HepG2 (cell line): ENCODE results near the gene UBP1. TPM values are rescaled to one million over a fixed set of nuclear protein-coding genes. Genes with fewer than 3 reads are reported as not detected.
A peak's percentile ranks its signal among the peaks of the same experiment; 100 is the strongest.

Source experiments
- ETS1 ChIP-seq: sonication (generic); formaldehyde crosslinking; IDR thresholded peaks from 2 replicates; pipeline ENCODE4 v1.4.0; 2020; ENCODE audit warnings: missing genetic modification reagents
- HDAC1 ChIP-seq: sonication (generic); formaldehyde crosslinking; IDR thresholded peaks from 2 replicates; pipeline ENCODE4 v1.5.1; 2020; ENCODE audit warnings: mild to moderate bottlenecking, missing genetic modification reagents
- HES4 ChIP-seq: sonication (generic); formaldehyde crosslinking; IDR thresholded peaks from 2 replicates; pipeline ENCODE4 v1.9.0; 2021; ENCODE audit warnings: mild to moderate bottlenecking, missing genetic modification reagents, borderline replicate concordance
- KLF13 ChIP-seq: sonication (generic); formaldehyde crosslinking; IDR thresholded peaks from 2 replicates; pipeline ENCODE4 v1.4.0; 2020; ENCODE audit warnings: mild to moderate bottlenecking, missing genetic modification reagents
- MED13 ChIP-seq: sonication (generic); formaldehyde crosslinking; IDR thresholded peaks from 2 replicates; pipeline ENCODE4 v1.5.0; 2020; ENCODE audit warnings: missing genetic modification reagents
- NR1H2 ChIP-seq: sonication (generic); formaldehyde crosslinking; IDR thresholded peaks from 2 replicates; pipeline ENCODE4 v1.8.1; 2022; ENCODE audit warnings: low read depth, missing genetic modification reagents, borderline replicate concordance
- PAX8 ChIP-seq: sonication (generic); formaldehyde crosslinking; IDR thresholded peaks from 2 replicates; pipeline ENCODE4 v1.8.0; 2022; ENCODE audit warnings: mild to moderate bottlenecking, missing genetic modification reagents, borderline replicate concordance
- PLRG1 ChIP-seq: fragments of 450-650 bp; conservative IDR thresholded peaks from 2 replicates; pipeline ENCODE4 v1.6.1; 2016
- RNF2 ChIP-seq: fragments of 450-650 bp; conservative IDR thresholded peaks from 2 replicates; pipeline ENCODE4 v1.6.1; 2016; ENCODE audit warnings: low read depth
- RORA ChIP-seq: sonication (generic); formaldehyde crosslinking; IDR thresholded peaks from 2 replicates; pipeline ENCODE4 v1.5.0; 2020; ENCODE audit warnings: mild to moderate bottlenecking, missing genetic modification reagents, moderate library complexity
- SETDB1 ChIP-seq: sonication (generic); formaldehyde crosslinking; IDR thresholded peaks from 2 replicates; pipeline ENCODE4 v1.5.1; 2020; ENCODE audit warnings: missing genetic modification reagents, mild to moderate bottlenecking, borderline replicate concordance
- SP1 ChIP-seq, 2 experiments: fragments of 450-650 bp in 1 of 2; sonication (generic) in 1 of 2; formaldehyde crosslinking in 1 of 2; IDR thresholded peaks; 2 replicates each; pipeline versions ENCODE4 v1.4.0 to v1.6.1; 2016 to 2020; ENCODE audit warnings: missing genetic modification reagents in 1 of 2
- TMF1 ChIP-seq: sonication (generic); formaldehyde crosslinking; IDR thresholded peaks from 2 replicates; pipeline ENCODE4 v1.8.1; 2022; ENCODE audit warnings: low read depth, missing genetic modification reagents
- USF2 ChIP-seq, 2 experiments: sonication (generic) in 1 of 2; formaldehyde crosslinking in 1 of 2; IDR thresholded peaks; 2 replicates each; pipeline versions ENCODE4 v1.5.1 to v1.6.1; 2011 to 2020; ENCODE audit warnings: borderline replicate concordance in 1 of 2, low read depth in 1 of 2, low read length in 1 of 2, mild to moderate bottlenecking in 1 of 2, missing genetic modification reagents in 1 of 2, moderate library complexity in 1 of 2
- XBP1 ChIP-seq: sonication (generic); formaldehyde crosslinking; IDR thresholded peaks from 2 replicates; pipeline ENCODE4 v1.5.0; 2020; ENCODE audit warnings: missing genetic modification reagents
- ZNF3 ChIP-seq: IDR thresholded peaks from 2 replicates; pipeline ENCODE4 v1.7.0; 2017; ENCODE audit warnings: inconsistent platforms
- ZNF616 ChIP-seq: sonication (generic); formaldehyde crosslinking; IDR thresholded peaks from 2 replicates; pipeline ENCODE4 v1.5.0; 2020; ENCODE audit warnings: low read depth, mild to moderate bottlenecking, missing genetic modification reagents
- ZNF629 ChIP-seq: sonication (generic); formaldehyde crosslinking; conservative IDR thresholded peaks from 2 replicates; pipeline ENCODE4 v1.5.0; 2020; ENCODE audit warnings: missing genetic modification reagents
- ZNF703 ChIP-seq: sonication (generic); formaldehyde crosslinking; IDR thresholded peaks from 2 replicates; pipeline ENCODE4 v1.5.1; 2020; ENCODE audit warnings: missing genetic modification reagents, mild to moderate bottlenecking, moderate library complexity, borderline replicate concordance
- ZNF747 ChIP-seq: sonication (generic); formaldehyde crosslinking; IDR thresholded peaks from 2 replicates; pipeline ENCODE4 v1.8.1; 2023; ENCODE audit warnings: missing genetic modification reagents, mild to moderate bottlenecking, borderline replicate concordance
- ZSCAN30 ChIP-seq: sonication (generic); formaldehyde crosslinking; IDR thresholded peaks from 2 replicates; pipeline ENCODE4 v1.5.0; 2020; ENCODE audit warnings: mild to moderate bottlenecking, missing genetic modification reagents
- polyA plus RNA-seq, 8 experiments: library from polyadenylated mRNA; depleted of rRNA in 3 of 8; stranded (reverse) in 7 of 8; unstranded in 1 of 8; fragments of >200 nt; fragmentation: Illumina TruSeq in 4 of 8; extraction: Trizol in 4 of 8; gene quantifications; 2 replicates each; pipeline versions ENCODE4 v1.2.1 to v1.2.3, GENCODE V29; 2011 to 2016; ENCODE audit warnings: low read depth in 4 of 8, missing spikeins in 1 of 8, mixed read lengths in 1 of 8; ENCODE audit not compliant: insufficient read depth in 1 of 8
- total RNA-seq, 5 experiments: library from RNA; depleted of rRNA; stranded (reverse); fragments of >200 nt; fragmentation: Illumina TruSeq; extraction: Trizol; gene quantifications; 2 replicates each; pipeline ENCODE4 v1.2.3, GENCODE V29; 2016; ENCODE audit warnings: low read depth in 1 of 5
- TF ChIP-seq, protein P1 (sequence below): sonication (generic); formaldehyde crosslinking; conservative IDR thresholded peaks from 2 replicates; pipeline ENCODE4 v1.5.0; 2020; ENCODE audit warnings: missing genetic modification reagents
- TF ChIP-seq, protein P2 (sequence below): sonication (generic); formaldehyde crosslinking; IDR thresholded peaks from 2 replicates; pipeline ENCODE4 v1.4.0; 2020; ENCODE audit warnings: mild to moderate bottlenecking, missing genetic modification reagents

The UBP1 gene
- total and polyA plus RNA-seq, 2 of the 13 experiments (the other 11 are each of a cell fraction or from before 2014, with no cell fraction given) = 48.3 to 79.9 TPM

- TF ChIP-seq, protein P1, sequence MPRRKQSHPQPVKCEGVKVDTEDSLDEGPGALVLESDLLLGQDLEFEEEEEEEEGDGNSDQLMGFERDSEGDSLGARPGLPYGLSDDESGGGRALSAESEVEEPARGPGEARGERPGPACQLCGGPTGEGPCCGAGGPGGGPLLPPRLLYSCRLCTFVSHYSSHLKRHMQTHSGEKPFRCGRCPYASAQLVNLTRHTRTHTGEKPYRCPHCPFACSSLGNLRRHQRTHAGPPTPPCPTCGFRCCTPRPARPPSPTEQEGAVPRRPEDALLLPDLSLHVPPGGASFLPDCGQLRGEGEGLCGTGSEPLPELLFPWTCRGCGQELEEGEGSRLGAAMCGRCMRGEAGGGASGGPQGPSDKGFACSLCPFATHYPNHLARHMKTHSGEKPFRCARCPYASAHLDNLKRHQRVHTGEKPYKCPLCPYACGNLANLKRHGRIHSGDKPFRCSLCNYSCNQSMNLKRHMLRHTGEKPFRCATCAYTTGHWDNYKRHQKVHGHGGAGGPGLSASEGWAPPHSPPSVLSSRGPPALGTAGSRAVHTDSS (CRISPR knock-in tag) = no peak
- TF ChIP-seq ZNF3 (CRISPR knock-in tag) (0 out of 2 replicates have a peak, but pooled peaks have one; percentile 48), RORA (CRISPR knock-in tag) (no peak), MED13 (CRISPR knock-in tag) (no peak), ZNF747 (CRISPR knock-in tag) (peak; percentile 64; the same call in 1 of the 2 replicates), ZSCAN30 (no peak), TMF1 (no peak), ZNF703 (no peak), PLRG1 (no peak), HDAC1 (CRISPR knock-in tag) (peak; percentile 45), PAX8 (no peak), RNF2 (0 out of 2 replicates have a peak, but pooled peaks have one; percentile 63), ZNF616 (no peak), KLF13 (CRISPR knock-in tag) (no peak), SETDB1 (no peak), XBP1 (CRISPR knock-in tag) (no peak), ETS1 (CRISPR knock-in tag) (no peak), USF2 (IDR thresholded peaks at IDR 0.05; ENCODE audit: low read depth, low read length) (no peak), USF2 (CRISPR knock-in tag; IDR thresholded peaks at IDR 0.05; ENCODE audit: borderline replicate concordance) (no peak), SP1 (IDR thresholded peaks at IDR 0.05) (peak; percentile 61; the same call in 1 of the 2 replicates), SP1 (CRISPR knock-in tag; IDR thresholded peaks at IDR 0.05) (peak; percentile 82), HES4 (CRISPR knock-in tag) (no peak), NR1H2 (no peak), ZNF629 (CRISPR knock-in tag) (no peak)
- TF ChIP-seq, protein P2, sequence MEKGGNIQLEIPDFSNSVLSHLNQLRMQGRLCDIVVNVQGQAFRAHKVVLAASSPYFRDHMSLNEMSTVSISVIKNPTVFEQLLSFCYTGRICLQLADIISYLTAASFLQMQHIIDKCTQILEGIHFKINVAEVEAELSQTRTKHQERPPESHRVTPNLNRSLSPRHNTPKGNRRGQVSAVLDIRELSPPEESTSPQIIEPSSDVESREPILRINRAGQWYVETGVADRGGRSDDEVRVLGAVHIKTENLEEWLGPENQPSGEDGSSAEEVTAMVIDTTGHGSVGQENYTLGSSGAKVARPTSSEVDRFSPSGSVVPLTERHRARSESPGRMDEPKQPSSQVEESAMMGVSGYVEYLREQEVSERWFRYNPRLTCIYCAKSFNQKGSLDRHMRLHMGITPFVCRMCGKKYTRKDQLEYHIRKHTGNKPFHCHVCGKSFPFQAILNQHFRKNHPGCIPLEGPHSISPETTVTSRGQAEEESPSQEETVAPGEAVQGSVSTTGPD = no peak
Measured at GRCh38 chr3:33440328-33441224, at the start of gene UBP1 (continued).
